Ovary (tissue), 3 donors: ENCODE measurements around the gene CTNNBL1.

Source experiments
- POLR2A ChIP-seq: fragments of 450-650 bp; IDR thresholded peaks from one replicate; pipeline ENCODE4 v1.6.1; 2017; ENCODE audit warnings: antibody characterized with exemption, mild to moderate bottlenecking, moderate library complexity
- TF ChIP-seq, protein P1 (sequence below), 3 donors: fragments of 450-650 bp in 2 of 3; fragments of 200-600 bp in 1 of 3; IDR thresholded peaks; one replicate each; pipeline versions ENCODE4 v1.5.1 to v1.8.0; 2016 to 2022; ENCODE audit warnings: antibody characterized with exemption in 3 of 3, mild to moderate bottlenecking in 1 of 3
- donor health status: DM: no; HTN: no; CAD: no.

DNA sequence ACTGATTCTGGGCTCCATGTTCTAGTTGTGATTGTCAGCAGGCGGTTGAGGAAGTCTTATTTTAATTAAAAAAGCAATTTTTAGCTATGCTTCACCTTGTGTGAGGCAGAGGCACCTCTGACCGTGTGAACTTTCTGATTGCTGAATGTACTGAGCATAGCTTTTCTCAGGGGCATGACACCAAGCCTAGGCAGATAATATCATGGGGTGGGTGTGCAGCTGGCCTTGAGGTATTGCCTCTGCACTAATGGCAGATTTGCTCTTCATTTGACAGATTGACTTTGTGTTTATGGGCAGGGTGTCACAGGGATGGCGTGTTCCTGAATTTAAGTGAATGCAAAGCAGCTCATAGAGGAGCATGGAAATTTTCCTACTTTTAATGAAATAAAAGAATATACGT, 19.6 kb downstream of the CTNNBL1 start:
- TF ChIP-seq, protein P1, sequence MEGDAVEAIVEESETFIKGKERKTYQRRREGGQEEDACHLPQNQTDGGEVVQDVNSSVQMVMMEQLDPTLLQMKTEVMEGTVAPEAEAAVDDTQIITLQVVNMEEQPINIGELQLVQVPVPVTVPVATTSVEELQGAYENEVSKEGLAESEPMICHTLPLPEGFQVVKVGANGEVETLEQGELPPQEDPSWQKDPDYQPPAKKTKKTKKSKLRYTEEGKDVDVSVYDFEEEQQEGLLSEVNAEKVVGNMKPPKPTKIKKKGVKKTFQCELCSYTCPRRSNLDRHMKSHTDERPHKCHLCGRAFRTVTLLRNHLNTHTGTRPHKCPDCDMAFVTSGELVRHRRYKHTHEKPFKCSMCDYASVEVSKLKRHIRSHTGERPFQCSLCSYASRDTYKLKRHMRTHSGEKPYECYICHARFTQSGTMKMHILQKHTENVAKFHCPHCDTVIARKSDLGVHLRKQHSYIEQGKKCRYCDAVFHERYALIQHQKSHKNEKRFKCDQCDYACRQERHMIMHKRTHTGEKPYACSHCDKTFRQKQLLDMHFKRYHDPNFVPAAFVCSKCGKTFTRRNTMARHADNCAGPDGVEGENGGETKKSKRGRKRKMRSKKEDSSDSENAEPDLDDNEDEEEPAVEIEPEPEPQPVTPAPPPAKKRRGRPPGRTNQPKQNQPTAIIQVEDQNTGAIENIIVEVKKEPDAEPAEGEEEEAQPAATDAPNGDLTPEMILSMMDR (IDR thresholded peaks at IDR 0.05) = no peak
- no peak for TF ChIP-seq POLR2A
